ENCODE results near the gene DLG4. TPM values are rescaled to one million over a fixed set of nuclear protein-coding genes. Genes with fewer than 3 reads are reported as not detected.

DLG4 gene
- total RNA-seq, 4 donors from 2014 or later = 8.7 to 12.5 (median 11.6) TPM

DNA sequence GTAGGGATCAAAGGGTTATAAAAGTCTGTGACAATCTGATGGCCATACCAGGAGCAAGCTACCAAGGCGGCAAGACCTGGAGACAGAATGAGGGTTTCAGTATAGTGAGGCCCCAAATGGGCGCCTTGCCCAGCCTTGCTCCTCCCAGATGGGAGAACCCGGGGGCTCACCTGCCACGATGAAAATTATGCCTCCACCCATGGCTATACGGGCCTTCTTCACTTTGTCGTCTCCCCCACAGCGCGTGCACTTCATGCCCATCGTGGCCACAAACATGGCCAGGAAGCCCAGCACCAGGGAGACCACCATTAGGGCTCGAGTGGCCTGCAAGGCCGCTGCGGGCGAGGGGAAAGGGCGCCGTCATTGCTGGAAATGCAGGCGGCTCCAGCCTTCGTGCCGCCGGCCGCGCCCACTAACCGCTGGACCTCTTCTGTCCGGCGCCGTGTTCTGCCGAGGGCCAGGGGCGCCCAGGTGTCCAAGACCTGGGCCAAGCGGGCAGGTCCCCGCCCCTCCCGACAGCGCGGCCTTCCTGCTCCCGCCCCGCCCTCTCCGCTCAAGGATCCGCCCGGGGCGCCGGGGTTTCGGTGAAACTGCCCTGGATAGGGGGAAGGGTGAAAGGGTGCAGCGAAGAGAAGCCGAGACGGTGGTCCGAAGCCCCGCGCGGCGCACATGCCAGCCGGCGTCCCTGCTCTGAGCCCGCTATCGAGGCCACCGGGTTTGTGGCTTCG lies 41.2 kb upstream of the DLG4 start:
- no peak for TF ChIP-seq CTCF (IDR thresholded peaks at IDR 0.05)
- ATAC-seq (ENCODE audit: low FRiP score) = peak; percentile 33

GRCh38 chr17:7260151-7260550 lies 40.5 kb upstream of the DLG4 start:
- ATAC-seq (ENCODE audit: low FRiP score) (no peak), DNase-seq (ENCODE audit: low spot score) (no peak)
- no peak for TF ChIP-seq CTCF (IDR thresholded peaks at IDR 0.05)

More for the DNA sequence above, 41.2 kb upstream of the DLG4 start:
- DNase-seq (ENCODE audit: low spot score) = peak; percentile 16

DNA sequence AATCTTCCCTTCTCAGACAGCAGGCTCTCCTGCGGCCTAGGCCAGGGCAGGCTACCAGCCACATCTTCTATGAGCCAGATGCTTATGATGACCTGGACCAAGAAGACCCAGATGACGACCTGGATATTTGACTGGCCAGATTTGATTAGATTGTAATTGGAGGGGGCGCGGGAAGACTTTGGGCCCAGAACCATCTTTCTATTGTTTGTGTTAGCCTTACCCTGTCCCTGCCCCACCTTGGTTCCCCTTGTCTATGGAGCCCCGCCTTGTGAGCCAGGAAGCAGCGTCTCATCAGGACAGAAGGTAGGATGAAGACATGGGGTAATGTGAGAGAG lies 39.9 kb upstream of the DLG4 start:
- DNase-seq (ENCODE audit: low spot score) (no peak), ATAC-seq (ENCODE audit: low FRiP score) (no peak)
- no peak for TF ChIP-seq CTCF (IDR thresholded peaks at IDR 0.05)

DNA sequence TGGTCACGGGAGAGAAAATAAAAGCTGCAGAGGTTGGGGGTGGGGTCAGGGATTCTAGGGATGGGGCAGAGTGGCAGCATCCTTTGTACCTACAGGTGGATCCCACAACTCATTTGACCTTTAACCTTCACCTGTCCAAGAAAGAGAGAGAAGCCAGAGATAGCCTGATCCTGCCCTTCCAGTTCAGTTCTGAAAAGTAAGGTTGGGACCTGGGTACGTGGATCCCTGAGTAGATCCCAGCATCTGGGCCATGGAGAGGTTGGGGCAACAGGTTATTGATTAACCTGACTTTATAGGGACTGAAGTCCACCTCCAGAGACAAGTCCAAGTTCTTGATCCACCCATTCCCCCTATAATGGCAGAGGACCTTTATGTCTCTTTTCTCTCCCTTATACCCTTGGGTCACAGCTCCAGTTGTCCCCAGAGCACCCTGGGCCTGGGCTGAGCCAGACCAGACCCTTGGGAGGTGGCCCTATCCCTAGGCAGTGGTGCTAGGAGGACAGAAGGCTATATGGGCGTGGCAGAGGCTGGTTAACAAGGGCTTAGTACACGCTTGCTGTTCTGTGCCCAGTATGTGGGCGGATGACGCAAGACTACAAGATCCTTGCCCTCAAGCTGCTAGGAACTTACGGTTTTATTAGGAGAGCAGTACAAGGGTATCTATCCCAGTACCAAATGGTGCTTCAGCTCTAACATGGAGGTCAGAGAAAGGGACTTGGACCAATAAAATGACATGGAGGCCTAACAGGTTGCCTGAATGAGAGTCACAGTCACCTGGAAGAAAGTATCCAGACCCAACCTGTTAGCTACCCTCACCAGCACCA lies 39.3 kb upstream of the DLG4 start:
- ATAC-seq (ENCODE audit: low FRiP score) (no peak), DNase-seq (ENCODE audit: low spot score) (no peak)
- TF ChIP-seq CTCF (IDR thresholded peaks at IDR 0.05) = no peak

- TF ChIP-seq CTCF (IDR thresholded peaks at IDR 0.05) = no peak
- ATAC-seq (ENCODE audit: low FRiP score) (no peak), DNase-seq (ENCODE audit: low spot score) (no peak)
Measured at GRCh38 chr17:7256766-7257456, 37.3 kb upstream of the DLG4 start.

DNA sequence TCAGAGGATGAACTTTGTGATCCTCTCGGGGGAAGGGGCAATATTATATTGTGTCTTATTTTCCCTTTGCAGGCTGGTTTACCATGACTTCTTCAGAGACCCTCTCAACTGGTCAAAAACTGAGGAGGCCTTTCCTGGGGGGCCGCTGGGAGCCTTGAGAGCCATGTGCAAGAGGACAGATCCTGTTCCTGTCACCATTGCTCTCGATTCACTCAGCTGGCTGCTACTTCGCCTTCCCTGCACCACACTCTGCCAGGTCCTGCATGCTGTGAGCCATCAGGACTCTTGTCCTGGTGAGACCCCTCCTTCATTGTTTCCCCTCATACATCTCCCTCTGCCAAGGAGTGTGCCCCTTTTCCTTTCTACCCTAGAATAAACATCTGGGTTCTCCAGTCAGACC lies 34.9 kb upstream of the DLG4 start:
- no peak for TF ChIP-seq CTCF (IDR thresholded peaks at IDR 0.05)
- no peak for DNase-seq (ENCODE audit: low spot score)
- no peak for ATAC-seq (ENCODE audit: low FRiP score)

Data from omental fat pad (tissue), 4 donors.